Activated naive CD8-positive, alpha-beta T cell treated with anti-CD3 and anti-CD28 coated beads, Interleukin-2, amount 50 U/mL, for 16 hours (primary cell): ENCODE results near the gene CFDP1.
A peak's percentile ranks its signal among the peaks of the same experiment; 100 is the strongest.
"Not testable (repeated sequence)": the region's sequence is repeated elsewhere in the genome, so short reads cannot be mapped to it uniquely, and the experiment has no call there.

ENCODE experiments used
- DNase-seq: peaks from one replicate; pipeline ENCODE4 v3.0.0-alpha.2; 2020; ENCODE audit warnings: low read depth, low spot score

The CFDP1 gene

GRCh38 chr16:75432828-75433731, at the start of gene CFDP1:
Gene CFDP1, minus strand, starts transcription at chr16:75433503. Its CDS starts 151 bp downstream, at chr16:75433352.
- DNase-seq: peak; percentile 88

DNA sequence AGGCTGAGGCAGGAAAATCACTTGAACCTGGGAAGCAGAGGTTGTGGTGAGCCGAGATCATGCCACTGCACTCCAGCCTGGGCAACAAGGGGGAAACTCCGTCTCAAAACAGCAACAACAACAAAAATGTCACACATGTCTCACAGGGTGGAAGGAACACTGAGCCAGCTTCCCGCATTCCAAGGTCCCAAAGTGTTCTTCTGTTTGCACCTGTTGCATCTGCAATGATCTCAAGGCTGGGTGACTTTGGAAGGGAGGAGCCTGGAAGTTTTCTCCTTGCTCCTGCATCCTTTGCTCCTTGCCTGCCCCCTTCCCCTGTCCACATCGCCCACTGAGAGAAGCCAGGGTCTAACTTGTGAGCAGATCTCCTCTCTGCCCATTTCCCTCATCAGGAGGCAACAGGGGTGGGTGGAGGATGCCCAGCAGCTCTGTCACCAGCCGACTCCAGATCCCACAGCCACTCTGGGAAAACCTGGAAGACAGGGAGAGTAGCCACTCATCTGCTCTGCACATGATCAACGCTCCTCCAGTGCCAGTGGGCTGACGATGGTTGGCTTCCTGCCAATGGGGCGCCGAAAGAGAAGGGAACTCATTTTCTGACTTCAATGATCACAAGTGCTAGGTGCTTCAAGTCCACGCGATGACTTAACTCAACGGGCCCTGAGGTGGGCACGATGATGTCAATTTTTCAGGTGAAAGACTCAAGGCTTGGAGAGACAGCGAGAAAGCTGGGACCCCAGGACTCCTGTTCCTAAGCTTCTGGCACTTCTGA, 49.3 kb upstream of the CFDP1 start:
- no peak for DNase-seq

- no peak for DNase-seq
These were observed 48.2 kb upstream of the CFDP1 start for GRCh38 chr16:75481475-75481874.

DNA sequence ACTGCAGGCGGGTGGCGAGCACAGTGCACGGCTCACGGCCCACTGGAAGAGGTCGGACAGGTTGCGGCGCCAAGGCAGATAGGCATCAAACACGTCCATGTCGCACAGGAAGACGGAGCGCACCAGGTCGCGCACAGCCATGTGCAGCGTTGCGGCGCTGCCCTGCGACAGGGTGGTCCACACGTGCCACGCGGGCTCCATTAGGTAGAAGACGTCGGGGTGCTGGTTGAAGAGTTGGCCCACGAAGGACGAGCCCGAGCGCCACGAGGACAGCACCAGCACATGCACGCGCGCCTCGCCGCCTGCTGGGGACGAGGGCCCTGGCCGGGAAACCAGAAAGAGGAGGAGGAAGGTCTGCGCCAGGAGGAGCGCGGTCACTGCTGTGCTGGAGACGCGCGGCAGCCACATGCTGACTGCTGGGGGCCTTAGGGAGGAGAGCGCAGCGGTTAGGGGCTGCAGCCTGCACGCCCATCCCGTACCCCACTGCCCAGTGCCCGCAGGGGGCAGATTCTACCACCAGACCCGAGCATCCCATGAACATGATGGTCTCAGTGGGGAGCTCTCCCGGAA, 46.2 kb upstream of the CFDP1 start:
- DNase-seq: no peak

DNA sequence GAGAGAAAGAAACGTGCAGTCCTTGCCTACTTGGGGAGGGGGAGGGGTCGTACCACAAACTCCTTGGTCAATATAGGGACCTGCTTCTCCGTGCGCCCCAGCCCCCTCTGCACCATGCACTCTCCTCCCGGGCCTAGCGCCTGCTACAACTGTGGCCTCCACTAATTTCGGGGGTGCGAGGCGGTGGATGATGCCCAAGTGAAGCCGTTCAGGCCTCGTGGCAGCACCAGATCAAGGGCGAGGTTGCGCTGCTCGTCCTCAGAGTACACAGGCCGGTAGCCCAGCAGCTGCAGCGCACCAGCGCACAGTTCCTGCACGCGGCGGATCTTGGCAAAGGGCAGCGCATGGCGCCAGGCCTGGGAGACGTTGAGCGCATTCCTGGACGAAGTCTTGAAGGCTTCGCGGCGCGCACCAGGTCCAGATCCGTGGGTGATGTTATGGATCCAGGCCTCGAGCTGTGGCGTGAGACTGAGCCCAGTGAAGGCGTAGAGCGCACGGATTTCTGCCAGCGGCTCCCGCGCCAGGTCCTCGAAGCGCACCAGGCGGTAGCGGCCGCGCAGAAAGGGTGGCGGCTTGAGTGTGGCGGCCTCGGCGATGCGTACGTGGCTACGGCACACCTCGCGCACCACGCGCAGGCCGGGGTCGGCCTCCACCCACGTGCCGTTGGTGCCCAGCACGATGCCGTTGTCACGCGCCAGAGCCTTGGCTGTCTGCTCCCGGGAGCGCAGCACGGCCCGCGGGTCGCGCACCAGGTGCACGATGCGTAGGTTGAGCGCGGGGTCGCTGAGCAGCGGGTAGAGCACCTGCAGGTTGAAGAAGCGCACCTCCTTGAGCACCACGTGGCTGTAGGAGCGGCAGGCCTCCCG, 45.4 kb upstream of the CFDP1 start:
- DNase-seq: no peak

GRCh38 chr16:75477680-75478473, 44.6 kb upstream of the CFDP1 start:
- DNase-seq: no peak

DNA sequence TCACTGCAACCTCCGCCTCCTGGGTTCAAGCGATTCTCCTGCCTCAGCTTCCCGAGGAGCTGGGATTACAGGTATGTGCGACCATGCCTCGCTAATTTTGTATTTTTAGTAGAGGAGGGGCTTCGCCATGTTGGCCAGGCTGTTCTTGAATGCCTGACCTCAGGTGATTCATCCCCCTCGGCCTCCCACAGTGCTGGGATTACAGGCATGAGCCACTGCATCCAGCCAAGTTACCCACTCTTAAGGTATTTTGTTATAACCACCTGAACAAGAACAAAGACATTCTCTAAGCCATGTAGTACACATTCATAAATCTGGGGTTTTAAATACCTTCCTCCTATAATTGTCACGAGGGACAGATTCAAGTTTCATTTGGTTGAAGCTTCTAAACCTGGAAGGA, 43.5 kb upstream of the CFDP1 start:
- no peak for DNase-seq

DNA sequence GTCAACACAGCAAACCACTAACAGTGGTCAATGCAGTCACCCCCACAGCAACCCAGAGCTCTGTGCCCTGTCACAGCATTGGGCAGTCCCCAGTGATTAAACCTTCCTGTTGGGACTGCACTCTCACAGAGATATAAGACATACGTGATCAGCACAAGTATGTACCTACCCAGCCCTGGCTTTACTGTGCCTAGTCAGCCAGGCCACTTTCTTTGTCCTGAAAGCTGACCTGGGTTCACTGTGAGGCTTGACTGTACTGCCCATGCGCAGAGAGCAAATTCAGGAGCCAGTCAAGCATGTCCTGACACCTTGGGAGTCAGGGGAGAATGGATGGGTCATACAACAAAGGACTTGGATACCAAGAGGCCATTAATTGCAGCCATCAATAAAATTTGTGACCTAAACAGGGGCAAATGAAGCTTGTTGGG, 42.1 kb upstream of the CFDP1 start:
- DNase-seq: no peak

GRCh38 chr16:75472908-75473877, 39.9 kb upstream of the CFDP1 start:
- DNase-seq: no peak

DNA sequence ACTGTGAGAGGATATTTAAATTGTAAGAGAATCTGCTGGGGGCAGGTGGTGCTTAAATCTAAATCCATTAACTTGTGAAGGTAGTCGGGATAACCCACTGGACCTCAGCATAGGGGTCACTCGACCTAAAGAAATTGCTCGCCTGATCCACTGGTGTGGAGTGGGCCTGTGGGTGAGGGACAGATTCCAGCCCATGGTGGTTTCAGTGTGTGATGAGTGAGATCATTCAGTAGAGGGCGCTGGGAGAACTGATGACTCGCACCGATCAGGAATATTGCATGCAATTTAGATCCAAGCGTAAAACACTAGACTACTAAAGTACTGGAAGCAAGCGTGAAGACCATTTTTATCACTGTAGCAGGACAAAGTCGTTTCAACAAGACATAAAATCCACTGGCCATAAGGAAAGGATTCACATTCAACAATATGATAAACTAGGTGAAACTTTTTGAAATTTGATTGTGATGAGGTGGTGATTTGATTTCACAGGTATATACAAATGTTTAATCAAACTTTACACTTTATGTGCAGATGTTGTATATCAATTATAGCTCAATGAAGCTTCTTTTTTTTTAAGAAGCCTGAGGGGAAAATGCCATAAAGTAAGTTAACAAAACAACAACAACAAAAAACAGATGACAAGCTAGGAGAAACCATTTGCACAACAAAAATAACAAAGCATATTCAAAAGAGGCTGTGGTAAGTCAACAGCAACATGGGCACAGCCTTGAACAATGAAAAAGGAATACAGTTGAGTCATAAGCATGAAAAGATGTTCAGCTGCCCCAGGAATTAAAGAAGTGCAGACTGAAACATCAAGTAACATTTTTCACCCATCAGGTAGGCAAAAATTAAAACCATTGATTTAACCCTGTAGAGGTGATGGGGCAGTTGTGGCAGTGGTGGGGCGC, 38.7 kb upstream of the CFDP1 start:
- DNase-seq: no peak

DNA sequence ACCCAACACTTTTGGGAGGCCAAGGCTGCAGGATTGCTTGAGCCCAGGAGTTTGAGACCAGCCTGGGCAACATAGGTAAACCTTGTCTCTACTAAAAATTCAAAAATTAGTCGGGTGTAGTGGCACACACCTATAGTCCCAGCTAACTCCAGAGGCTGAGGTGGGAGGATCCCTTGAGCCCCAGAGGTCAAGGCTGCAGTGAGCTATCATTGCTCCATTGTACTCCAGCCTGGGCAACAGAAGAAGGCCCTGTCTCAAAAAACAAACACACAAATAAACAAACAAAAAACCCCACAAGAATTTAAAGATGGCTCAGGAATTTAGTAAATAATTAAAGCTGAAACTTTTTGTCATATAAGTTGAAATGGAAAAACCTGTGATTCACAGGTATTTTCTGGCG, 33.5 kb upstream of the CFDP1 start:
- no peak for DNase-seq

- DNase-seq: peak; percentile 98
These were observed 31.0 kb upstream of the CFDP1 start, which contains the start of gene TMEM170A for GRCh38 chr16:75464122-75464918. Gene TMEM170A, minus strand, starts transcription at chr16:75464689. Its CDS starts 89 bp downstream, at chr16:75464600.

- not testable (repeated sequence) for DNase-seq
These were observed 30.3 kb upstream of the CFDP1 start for GRCh38 chr16:75463389-75464121.

DNA sequence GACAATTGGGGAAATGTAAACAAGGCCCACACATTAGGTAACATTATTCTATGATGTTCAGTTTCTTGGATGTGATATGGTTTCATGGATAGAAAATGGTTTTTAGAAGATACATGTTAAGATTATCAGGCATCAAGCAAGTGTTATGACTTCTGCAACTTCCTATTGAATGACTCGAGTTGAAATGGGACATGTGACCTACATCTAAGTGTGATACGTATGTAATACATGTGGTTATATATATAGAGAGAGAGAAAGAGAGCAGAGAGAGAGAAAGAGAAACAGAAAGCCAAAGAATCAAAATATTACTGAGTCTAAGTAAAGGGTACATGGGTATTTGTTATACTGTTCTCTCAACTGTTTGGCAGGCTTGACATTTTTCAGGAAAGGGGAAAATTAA, 29.5 kb upstream of the CFDP1 start:
- no peak for DNase-seq

- no peak for DNase-seq
These were observed 28.3 kb upstream of the CFDP1 start for GRCh38 chr16:75461575-75461974.

DNA sequence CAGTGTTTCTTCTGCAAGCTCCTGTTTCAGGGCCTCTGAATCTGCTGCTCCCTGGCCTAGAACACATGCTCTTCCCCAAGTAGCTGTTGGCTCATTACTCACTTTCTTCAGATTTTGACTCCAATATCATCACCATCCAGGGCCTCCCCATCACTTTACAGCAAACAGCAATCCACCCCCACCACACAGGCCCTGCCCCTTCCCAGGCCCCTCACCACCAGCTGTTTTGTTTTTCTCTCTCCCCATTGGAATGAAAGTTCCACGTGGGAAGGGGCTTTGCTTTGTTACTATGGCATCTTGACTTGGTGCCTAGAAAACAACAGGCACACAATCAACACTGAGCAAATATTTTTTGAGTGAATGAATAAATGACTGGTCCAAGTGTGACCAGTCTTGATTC, 27.1 kb upstream of the CFDP1 start:
- DNase-seq: no peak

DNA sequence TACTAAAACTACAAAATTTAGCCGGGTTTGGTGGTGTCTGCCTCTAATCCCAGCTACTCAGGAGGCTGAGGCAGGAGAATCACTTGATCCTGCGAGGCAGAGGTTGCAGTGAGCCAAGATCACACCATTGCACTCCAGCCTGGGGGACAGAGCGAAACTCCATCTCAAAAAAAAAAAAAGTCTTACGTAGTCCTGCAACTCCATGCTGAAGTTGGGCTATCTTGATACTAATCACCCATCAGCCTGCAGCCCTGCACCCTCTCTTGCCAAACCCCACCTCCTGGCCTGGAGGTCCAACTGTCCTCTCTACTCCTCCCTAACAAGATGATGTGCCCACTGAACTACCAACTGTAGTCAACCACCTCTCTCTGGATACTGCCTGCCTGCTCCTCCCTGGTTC, 26.4 kb upstream of the CFDP1 start:
- DNase-seq: no peak
